Measurements from ENCODE around the gene AOPEP. TPM values are rescaled to one million over a fixed set of nuclear protein-coding genes. Genes with fewer than 3 reads are reported as not detected.

The AOPEP gene
- total RNA-seq, 1 donor from 2014 or later: 22.1 TPM

GRCh38 chr9:94905606-94906005 lies 179.1 kb downstream of the AOPEP start:
- DNase-seq (ENCODE audit: low spot score): no peak
- H3K36me3 Mint-ChIP-seq (ENCODE audit: low read depth, unreplicated experiment): no peaks in the 10 kb centered on the region
- H3K27ac Mint-ChIP-seq (ENCODE audit: unreplicated experiment): no peak overlapping the region
- peaks cover 4% of the 10 kb centered on the region for H3K27me3 Mint-ChIP-seq (ENCODE audit: unreplicated experiment)
- no peak for TF ChIP-seq CTCF (IDR thresholded peaks at IDR 0.05; ENCODE audit: unreplicated experiment)
- H3K4me1 Mint-ChIP-seq (ENCODE audit: unreplicated experiment): peaks cover 10% of the 10 kb centered on the region
- no peak overlapping the region for H3K4me3 Mint-ChIP-seq (ENCODE audit: unreplicated experiment)
- no peaks in the 10 kb centered on the region for H3K9me3 Mint-ChIP-seq (ENCODE audit: unreplicated experiment)

DNA sequence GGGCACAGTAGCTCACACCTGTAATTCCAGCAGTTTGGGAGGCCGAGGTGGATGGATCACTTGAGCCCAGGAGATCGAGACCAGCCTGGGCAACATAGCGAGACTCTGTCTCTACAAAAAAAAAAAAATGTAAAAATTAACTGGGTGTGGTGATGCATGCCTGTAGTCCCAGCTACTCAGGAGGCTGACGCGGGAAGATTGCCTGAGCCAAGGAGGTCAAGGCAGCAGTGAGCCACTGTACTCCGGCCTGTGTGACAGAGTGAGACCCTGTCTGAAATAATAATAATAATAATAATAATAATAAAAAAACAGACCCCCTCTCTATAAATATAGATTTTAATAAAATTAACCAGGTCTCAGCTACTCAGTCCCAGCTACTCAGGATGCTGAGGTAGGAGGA lies 179.7 kb downstream of the AOPEP start:
- Mint-ChIP-seq H3K27ac (ENCODE audit: unreplicated experiment) (no peak overlapping the region), H3K4me1 (ENCODE audit: unreplicated experiment) (peaks cover 15% of the 10 kb centered on the region), H3K4me3 (ENCODE audit: unreplicated experiment) (no peak overlapping the region), H3K9me3 (ENCODE audit: unreplicated experiment) (no peaks in the 10 kb centered on the region), H3K27me3 (ENCODE audit: unreplicated experiment) (peaks cover 4% of the 10 kb centered on the region), H3K36me3 (ENCODE audit: low read depth, unreplicated experiment) (no peaks in the 10 kb centered on the region)
- no peak for DNase-seq (ENCODE audit: low spot score)
- no peak for TF ChIP-seq CTCF (IDR thresholded peaks at IDR 0.05; ENCODE audit: unreplicated experiment)

GRCh38 chr9:94906713-94907112 lies 180.2 kb downstream of the AOPEP start:
- no peak overlapping the region for H3K4me3 Mint-ChIP-seq (ENCODE audit: unreplicated experiment)
- H3K27me3 Mint-ChIP-seq (ENCODE audit: unreplicated experiment): peaks cover 4% of the 10 kb centered on the region
- peaks cover 17% of the 10 kb centered on the region for H3K4me1 Mint-ChIP-seq (ENCODE audit: unreplicated experiment)
- H3K36me3 Mint-ChIP-seq (ENCODE audit: low read depth, unreplicated experiment): no peaks in the 10 kb centered on the region
- TF ChIP-seq CTCF (IDR thresholded peaks at IDR 0.05; ENCODE audit: unreplicated experiment): no peak
- no peak overlapping the region for H3K27ac Mint-ChIP-seq (ENCODE audit: unreplicated experiment)
- no peak for DNase-seq (ENCODE audit: low spot score)
- H3K9me3 Mint-ChIP-seq (ENCODE audit: unreplicated experiment): no peaks in the 10 kb centered on the region

- Mint-ChIP-seq H3K27ac (ENCODE audit: unreplicated experiment) (no peak overlapping the region), H3K36me3 (ENCODE audit: low read depth, unreplicated experiment) (no peaks in the 10 kb centered on the region), H3K27me3 (ENCODE audit: unreplicated experiment) (peaks cover 4% of the 10 kb centered on the region), H3K4me1 (ENCODE audit: unreplicated experiment) (peaks cover 17% of the 10 kb centered on the region), H3K9me3 (ENCODE audit: unreplicated experiment) (no peaks in the 10 kb centered on the region), H3K4me3 (ENCODE audit: unreplicated experiment) (no peak overlapping the region)
- TF ChIP-seq CTCF (IDR thresholded peaks at IDR 0.05; ENCODE audit: unreplicated experiment): no peak
- DNase-seq (ENCODE audit: low spot score): no peak
Measured at GRCh38 chr9:94907264-94907936, 180.9 kb downstream of the AOPEP start.

DNA sequence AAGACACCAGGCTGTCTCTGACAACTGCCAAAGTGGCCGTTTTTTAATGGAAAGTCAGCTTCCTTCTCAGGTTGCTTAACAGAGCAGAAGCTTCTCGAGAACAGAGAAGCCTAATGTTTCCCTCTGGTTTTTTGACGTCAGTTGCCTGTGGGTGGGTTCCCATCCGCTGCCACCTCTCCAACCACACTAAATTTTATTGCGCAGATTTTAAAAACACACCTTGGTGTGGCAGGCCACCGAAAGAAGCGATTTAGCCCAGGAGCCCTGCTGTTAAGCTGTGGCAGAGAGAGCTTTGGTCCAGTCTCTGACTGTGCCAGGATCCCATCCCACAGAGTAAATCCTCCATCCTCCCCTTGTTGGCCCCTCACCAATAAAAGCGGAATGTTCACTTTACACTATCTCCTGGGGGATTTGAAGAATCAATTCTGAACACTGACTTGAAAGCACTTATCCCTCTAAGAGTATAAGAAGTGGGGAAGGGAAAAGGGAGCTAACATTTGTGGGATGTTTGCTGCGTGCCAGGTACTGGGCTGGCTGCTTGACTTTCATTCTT lies 181.6 kb downstream of the AOPEP start:
- no peak overlapping the region for H3K27ac Mint-ChIP-seq (ENCODE audit: unreplicated experiment)
- no peak overlapping the region for H3K4me3 Mint-ChIP-seq (ENCODE audit: unreplicated experiment)
- H3K9me3 Mint-ChIP-seq (ENCODE audit: unreplicated experiment): no peaks in the 10 kb centered on the region
- no peak for DNase-seq (ENCODE audit: low spot score)
- no peaks in the 10 kb centered on the region for H3K36me3 Mint-ChIP-seq (ENCODE audit: low read depth, unreplicated experiment)
- peaks cover 4% of the 10 kb centered on the region for H3K27me3 Mint-ChIP-seq (ENCODE audit: unreplicated experiment)
- peaks cover 17% of the 10 kb centered on the region for H3K4me1 Mint-ChIP-seq (ENCODE audit: unreplicated experiment)
- no peak for TF ChIP-seq CTCF (IDR thresholded peaks at IDR 0.05; ENCODE audit: unreplicated experiment)
